Frontal cortex (tissue), 4 donors: ENCODE data around the gene CCNF. TPM values are rescaled to one million over a fixed set of nuclear protein-coding genes. Genes with fewer than 3 reads are reported as not detected.
"Not testable (repeated sequence)": the region's sequence is repeated elsewhere in the genome, so short reads cannot be mapped to it uniquely, and the experiment has no call there.

Experiments used
- DNase-seq, 2 donors: peaks; one replicate each; pipeline ENCODE4 v3.0.0; 2012; ENCODE audit warnings: low spot score in 2 of 2
- FAIRE-seq: peaks from 2 replicates; lab custom pipeline; 2012; peaks lifted over from hg19 to GRCh38; lab: Jason Lieb, UNC
- total RNA-seq: library from RNA; depleted of rRNA; stranded (reverse); fragments of >200 nt; gene quantifications from one replicate; pipeline ENCODE4 v1.2.3, GENCODE V29; 2014
- donor health status: control.
- donor health status: control.
- donor health status: control.

CCNF gene
- total RNA-seq, 1 donor from 2014 or later, result 12.6 TPM

DNA sequence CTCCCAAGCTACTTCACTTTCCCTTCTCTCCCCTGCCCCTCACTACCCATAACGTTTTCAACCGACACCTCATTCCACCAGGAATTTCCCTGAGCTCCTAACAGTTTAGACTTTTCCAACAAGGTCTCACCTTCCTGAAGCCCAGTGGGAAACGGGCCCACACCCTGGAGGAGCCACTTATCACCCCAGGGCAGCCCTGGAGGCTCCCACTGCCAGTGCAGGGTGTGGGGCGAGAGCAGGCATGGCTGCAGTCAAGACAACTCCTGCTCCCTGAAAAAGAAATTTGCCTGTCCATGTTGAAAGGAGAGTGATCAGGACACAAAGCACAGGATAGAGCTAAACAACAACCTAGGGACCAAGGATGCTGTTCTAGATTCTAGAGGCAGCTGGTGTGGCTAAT lies 1.7 kb upstream of the CCNF start:
- FAIRE-seq, result no peak
- DNase-seq, result no peak

DNA sequence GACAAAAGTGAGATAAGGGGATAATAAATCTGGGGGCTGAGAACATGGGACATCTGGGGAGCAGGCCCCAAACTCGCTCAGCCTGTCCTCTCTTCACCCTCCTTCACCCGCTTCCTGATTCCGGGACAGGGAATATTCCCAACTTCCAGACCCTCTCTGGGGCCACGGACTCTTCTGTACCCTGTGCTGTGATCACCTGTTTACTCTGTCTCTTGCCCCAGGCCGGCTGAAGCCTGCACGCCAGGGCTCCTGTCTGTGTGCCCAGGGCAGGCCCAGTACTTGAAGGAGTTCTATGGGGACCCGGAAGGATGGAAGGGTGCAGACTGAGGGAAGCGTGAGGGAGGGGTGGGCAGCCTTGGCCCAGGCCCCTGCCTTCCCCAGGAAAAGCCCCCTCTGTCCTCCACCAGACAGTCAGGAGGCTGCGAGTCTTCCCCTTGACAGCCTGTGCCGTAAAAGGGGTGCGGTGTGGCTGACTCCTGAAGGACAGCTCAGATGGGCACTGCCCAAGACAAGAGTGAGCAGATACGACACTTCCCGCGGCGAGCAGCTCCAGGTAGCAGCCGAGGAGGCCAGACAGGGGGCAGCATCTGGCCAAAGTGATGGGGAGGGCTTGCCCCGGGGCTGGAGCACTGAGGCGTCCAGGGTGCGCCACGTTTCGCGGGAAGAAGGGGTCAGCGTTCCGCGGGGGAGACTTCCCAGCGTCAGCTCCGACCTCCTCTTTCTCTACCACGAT lies 1.0 kb upstream of the CCNF start:
- DNase-seq, result no peak
- no peak for FAIRE-seq

DNA sequence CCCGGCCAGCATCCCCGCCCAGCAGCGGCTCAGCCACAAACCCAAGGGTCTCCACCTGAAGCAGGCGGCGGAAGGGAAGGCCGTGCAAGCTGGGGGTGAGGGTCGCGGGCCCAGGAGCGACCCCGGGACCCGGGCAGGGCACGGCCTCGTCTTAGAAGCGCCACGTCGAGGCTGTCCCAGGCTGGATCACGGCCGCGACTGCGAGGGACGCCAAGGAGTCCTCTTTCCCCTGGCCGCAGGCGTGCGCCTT lies 538 bp upstream of the CCNF start:
- no peak for DNase-seq
- FAIRE-seq, result no peak

DNA sequence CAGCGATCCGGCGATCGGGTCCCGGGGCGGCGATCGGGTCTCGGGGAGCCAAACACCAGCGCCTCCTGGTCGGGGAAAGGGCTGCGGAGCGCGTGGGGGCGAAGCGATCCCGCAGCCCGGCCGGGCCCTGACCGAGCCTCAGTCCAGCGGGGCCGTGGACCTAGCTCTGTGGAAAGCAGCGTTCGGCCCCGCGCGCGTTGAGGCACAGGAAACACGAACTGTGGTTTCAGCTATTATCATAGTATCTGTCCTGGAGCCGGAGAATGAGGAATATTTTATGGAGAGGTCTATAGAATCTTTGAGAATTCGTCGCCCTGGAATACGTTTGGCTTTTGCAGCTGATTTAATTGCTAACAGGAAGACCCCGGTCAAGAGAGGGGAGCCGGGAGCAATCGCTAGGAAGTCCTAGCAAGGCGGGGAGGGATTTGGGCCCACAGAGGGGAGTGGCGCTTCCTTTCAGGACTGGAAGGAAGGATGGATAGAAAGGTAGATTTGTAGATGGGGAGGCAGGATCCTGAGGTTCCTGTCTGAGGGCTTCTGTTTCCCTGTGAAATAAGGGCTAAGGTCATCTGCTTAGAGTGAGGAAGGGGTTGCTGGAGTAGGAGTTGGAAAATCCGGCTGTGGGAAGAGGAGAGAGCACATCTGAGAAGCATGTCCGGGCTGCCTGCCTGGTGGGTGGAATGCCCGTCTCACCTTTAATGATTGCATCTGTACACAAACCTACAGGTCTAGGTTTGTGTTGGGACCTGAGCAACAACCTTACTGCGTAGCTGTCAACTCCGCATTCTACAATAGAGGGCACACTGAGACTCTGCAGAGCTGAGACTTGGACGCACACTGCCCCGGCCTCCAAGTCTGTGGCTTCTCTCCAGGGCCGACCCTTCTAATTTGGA lies 770 bp downstream of the CCNF start:
- DNase-seq (no peak), FAIRE-seq (no peak)

DNA sequence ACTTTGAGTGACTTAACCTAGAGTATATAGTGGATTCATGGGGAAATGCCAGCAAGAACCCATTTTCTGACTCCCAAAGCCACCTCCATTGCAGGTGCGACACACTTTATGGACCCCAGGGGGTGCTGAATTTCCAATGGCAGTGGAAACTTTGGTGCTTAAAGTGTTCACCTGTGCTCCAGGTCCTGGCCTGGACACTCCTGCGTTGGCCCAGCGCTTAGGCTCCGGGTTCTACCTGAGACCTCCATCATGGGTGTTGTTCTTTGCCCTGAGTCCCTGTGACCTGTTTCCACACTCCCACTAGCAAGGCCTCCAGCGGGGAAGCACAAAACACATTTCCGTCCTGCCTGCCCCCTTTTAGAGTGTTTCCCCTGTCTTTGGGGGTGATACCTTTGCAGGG lies 3.0 kb downstream of the CCNF start:
- DNase-seq (no peak), FAIRE-seq (no peak)

- DNase-seq, result no peak
- no peak for FAIRE-seq
Measured at GRCh38 chr16:2432801-2433505, 3.7 kb downstream of the CCNF start.

GRCh38 chr16:2435236-2435635 lies 6.0 kb downstream of the CCNF start:
- FAIRE-seq, DNase-seq: not testable (repeated sequence)

- FAIRE-seq, result no peak
- no peak for DNase-seq
Measured at GRCh38 chr16:2436110-2436509, 6.9 kb downstream of the CCNF start.

- DNase-seq (no peak), FAIRE-seq (no peak)
Measured at GRCh38 chr16:2437032-2437790, 8.0 kb downstream of the CCNF start.

DNA sequence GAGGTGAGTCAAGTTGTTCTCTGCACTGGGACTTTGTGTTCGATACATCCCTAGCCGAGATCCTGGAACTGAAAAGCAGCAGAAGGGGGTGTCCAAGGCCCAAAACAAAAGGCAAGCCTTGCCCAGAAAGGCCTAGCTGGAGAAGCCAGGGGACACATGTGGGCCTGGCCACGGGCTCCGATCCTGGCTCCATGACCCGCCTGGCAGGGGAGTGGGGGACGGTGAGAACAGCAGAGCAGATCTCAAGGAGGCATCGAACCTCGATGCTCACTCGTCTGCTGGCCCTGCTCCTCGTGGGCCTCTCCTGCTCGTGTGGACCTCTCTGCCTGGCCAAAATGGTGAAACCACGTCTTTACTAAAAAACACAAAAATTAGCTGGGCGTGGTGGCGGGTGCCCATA lies 8.9 kb downstream of the CCNF start:
- FAIRE-seq (no peak), DNase-seq (no peak)

DNA sequence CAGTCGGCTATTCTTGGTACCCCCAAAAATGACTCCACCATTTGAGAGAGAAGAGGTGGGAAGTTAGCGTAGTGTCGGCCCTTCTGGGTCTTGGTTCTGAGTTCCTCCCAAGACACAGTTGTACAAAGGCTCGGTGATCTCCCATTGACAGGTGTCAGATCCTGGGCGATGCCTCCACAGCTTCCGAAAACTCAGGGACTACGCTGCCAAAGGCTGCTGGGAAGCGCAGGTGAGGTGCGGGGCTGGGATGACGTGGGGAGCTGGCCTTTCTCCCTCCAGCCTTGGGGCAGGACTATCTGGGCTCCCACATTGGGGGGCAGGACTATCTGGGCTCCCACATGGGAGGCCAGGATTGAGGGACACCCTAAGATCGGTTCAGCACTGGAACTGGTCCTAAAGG lies 10.4 kb downstream of the CCNF start:
- no peak for DNase-seq
- FAIRE-seq, result no peak

DNA sequence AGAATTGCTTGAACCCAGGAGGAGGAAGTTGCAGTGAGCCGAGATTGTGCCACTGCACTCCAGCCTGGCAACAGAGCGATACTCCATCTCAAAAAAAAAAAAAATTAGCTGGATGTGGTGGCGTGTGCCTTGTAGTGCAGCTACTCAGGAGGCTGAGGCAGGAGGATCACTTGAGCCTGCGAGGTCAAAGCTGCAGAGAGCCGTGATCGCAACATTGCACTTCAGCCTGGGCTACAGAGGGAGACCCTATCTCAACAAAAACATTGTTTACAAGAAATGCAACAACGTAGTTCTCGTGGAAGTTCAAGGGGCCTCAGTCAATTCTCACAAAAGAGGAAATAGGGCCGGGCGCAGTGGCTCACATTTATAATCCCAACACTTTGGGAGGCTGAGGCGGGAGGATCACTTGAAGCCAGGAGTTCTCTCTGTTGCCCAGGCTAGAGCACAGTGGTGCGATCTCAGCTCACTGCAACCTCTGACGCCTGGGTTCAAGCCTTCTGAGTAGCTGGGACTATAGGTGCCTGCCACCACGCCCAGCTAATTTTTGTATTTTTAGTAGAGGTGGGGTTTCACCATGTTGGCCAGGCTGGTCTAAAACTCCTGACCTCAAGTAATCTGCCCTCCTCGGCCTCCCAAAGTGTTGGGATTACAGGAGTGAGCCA lies 12.0 kb downstream of the CCNF start:
- not testable (repeated sequence) for FAIRE-seq, DNase-seq

GRCh38 chr16:2443555-2443954 lies 14.3 kb downstream of the CCNF start:
- FAIRE-seq (no peak), DNase-seq (no peak)

GRCh38 chr16:2447920-2448583 lies 18.8 kb downstream of the CCNF start:
- no peak for DNase-seq
- no peak for FAIRE-seq

DNA sequence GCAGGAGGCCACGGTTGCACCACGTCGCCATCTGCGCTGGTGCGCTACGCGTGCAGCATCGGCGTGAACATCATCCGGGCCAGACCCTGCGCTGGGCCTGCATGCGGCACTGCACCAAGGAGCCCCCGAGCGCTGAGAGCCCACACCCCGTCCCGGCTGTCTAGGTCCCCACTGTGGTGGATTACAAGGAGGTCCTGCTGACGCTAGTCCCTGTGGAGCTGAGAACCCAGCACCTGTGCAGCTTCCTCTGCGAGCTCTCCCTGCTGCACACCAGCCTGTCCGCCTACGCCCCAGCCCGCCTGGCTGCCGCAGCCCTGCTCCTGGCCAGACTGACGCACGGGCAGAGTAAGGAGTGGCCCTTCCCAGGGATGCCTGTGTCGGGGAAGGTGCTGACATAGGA lies 19.9 kb downstream of the CCNF start:
- DNase-seq (no peak), FAIRE-seq (no peak)

- peak; percentile 55 to 66 for DNase-seq
- FAIRE-seq, result no peak
Measured at GRCh38 chr16:2450535-2450934, 21.3 kb downstream of the CCNF start.

- no peak for DNase-seq
- FAIRE-seq, result no peak
Measured at GRCh38 chr16:2450975-2451381, 21.7 kb downstream of the CCNF start.

GRCh38 chr16:2451851-2452320 lies 22.6 kb downstream of the CCNF start:
- DNase-seq (no peak), FAIRE-seq (no peak)

GRCh38 chr16:2452650-2453049 lies 23.4 kb downstream of the CCNF start:
- no peak for FAIRE-seq
- DNase-seq, result no peak
